ENCODE measurements around the gene SNRPD1.
A peak's percentile ranks its signal among the peaks of the same experiment; 100 is the strongest.

SNRPD1 gene

GRCh38 chr18:21598726-21599584 is 13.2 kb upstream of the SNRPD1 start:
- TF ChIP-seq GABPA (IDR thresholded peaks at IDR 0.05; ENCODE audit: low read depth): no peak
- peak; percentile 24 for TF ChIP-seq REST (IDR thresholded peaks at IDR 0.05; ENCODE audit: insufficient replicate concordance, low read depth)
- Histone ChIP-seq H3K4me3 (replicated peaks; ENCODE audit: insufficient read depth, low read length) (peak overlapping the region; percentile 73), H3K27ac (replicated peaks) (peak overlapping the region; percentile 88), H3K27me3 (ENCODE audit: insufficient read depth, poor library complexity, severe bottlenecking) (no peaks in the 10 kb centered on the region)
- peak in 1 of 2 experiments; percentile 78 for DNase-seq (ENCODE audit: low read depth in 1 of 2, low spot score in 1 of 2)

- TF ChIP-seq SPI1 (IDR thresholded peaks at IDR 0.05; ENCODE audit: borderline replicate concordance, low read depth): peak; percentile 38; the same call in 1 of the 2 replicates
- no peak for TF ChIP-seq CTCF (IDR thresholded peaks at IDR 0.05; ENCODE audit: insufficient read depth, low read length)
- peak in 1 of 2 experiments; percentile 41 for DNase-seq (ENCODE audit: low read depth in 1 of 2, low spot score in 1 of 2)
- no peaks in the 10 kb centered on the region for H3K27me3 ChIP-seq (ENCODE audit: insufficient read depth, poor library complexity, severe bottlenecking)
- H3K27ac ChIP-seq (replicated peaks): peak overlapping the region; percentile 88
- H3K4me3 ChIP-seq (replicated peaks; ENCODE audit: insufficient read depth, low read length): peak overlapping the region; percentile 73
Observed at GRCh38 chr18:21599585-21600525, 12.3 kb upstream of the SNRPD1 start.

GRCh38 chr18:21600526-21601410 is 11.3 kb upstream of the SNRPD1 start, which contains the start of gene ESCO1:
Gene ESCO1, minus strand, starts transcription at chr18:21600704. Its CDS starts 25,861 bp downstream, at chr18:21574843.
- H3K4me3 ChIP-seq (replicated peaks; ENCODE audit: insufficient read depth, low read length): peak within 1 kb of the TSS; percentile 73
- H3K27ac ChIP-seq (replicated peaks): peak within 1 kb of the TSS; percentile 88
- DNase-seq (ENCODE audit: low read depth in 1 of 2, low spot score in 1 of 2): peak; percentile 100
- no peaks in the 10 kb centered on the region for H3K27me3 ChIP-seq (ENCODE audit: insufficient read depth, poor library complexity, severe bottlenecking)
- TF ChIP-seq CTCF (IDR thresholded peaks at IDR 0.05; ENCODE audit: insufficient read depth, low read length) (peak; percentile 97), REST (IDR thresholded peaks at IDR 0.05; ENCODE audit: insufficient replicate concordance, low read depth) (peak; percentile 22), SPI1 (IDR thresholded peaks at IDR 0.05; ENCODE audit: borderline replicate concordance, low read depth) (peak; percentile 73; the same call in 1 of the 2 replicates), POLR2AphosphoS5 (IDR thresholded peaks at IDR 0.05; ENCODE audit: low read depth) (peak; percentile 94), GABPA (IDR thresholded peaks at IDR 0.05; ENCODE audit: low read depth) (peak; percentile 73)
